Kidney (tissue), 14 donors: ENCODE data around the gene MEX3A. TPM values are rescaled to one million over a fixed set of nuclear protein-coding genes. Genes with fewer than 3 reads are reported as not detected.

Source experiments
- DNase-seq, 5 donors: peaks; one replicate each; pipeline ENCODE4 v3.0.0-alpha.2; 2013 to 2020
- FAIRE-seq: peaks from 2 replicates; lab custom pipeline; 2012; peaks lifted over from hg19 to GRCh38; lab: Jason Lieb, UNC
- H3K27ac ChIP-seq, 2 donors: one replicate each; pipeline ENCODE4 v1.7.0; 2013; ENCODE audit warnings: low read depth in 2 of 2, low read length in 2 of 2, inconsistent platforms in 1 of 2
- H3K27me3 ChIP-seq: one replicate; pipeline ENCODE4 v1.7.1; 2013; ENCODE audit warnings: low read length, inconsistent platforms; ENCODE audit not compliant: control insufficient read depth, insufficient read depth
- H3K36me3 ChIP-seq, 3 donors: one replicate each; pipeline versions ENCODE4 v1.7.0 to v1.7.1; 2013; ENCODE audit warnings: low read length in 3 of 3, control low read depth in 1 of 3, inconsistent platforms in 1 of 3; ENCODE audit not compliant: insufficient read depth in 3 of 3, control insufficient read depth in 2 of 3
- H3K4me1 ChIP-seq, 3 donors: one replicate each; pipeline versions ENCODE4 v1.7.0 to v1.7.1; 2013; ENCODE audit warnings: low read length in 3 of 3, inconsistent platforms in 1 of 3, low read depth in 1 of 3; ENCODE audit not compliant: control insufficient read depth in 2 of 3, insufficient read depth in 2 of 3
- H3K4me3 ChIP-seq, 3 donors: one replicate each; pipeline versions ENCODE4 v1.7.0 to v1.8.1; 2013; ENCODE audit warnings: low read length in 3 of 3, control low read depth in 1 of 3, inconsistent platforms in 1 of 3
- H3K9ac ChIP-seq, 3 donors: one replicate each; pipeline versions ENCODE4 v1.7.0 to v1.7.1; 2013; ENCODE audit warnings: low read length in 3 of 3, control low read depth in 1 of 3, inconsistent platforms in 1 of 3
- H3K9me3 ChIP-seq, 3 donors: one replicate each; pipeline versions ENCODE4 v1.7.0 to v1.7.1; 2013; ENCODE audit warnings: low read length in 3 of 3, control low read depth in 1 of 3, inconsistent platforms in 1 of 3; ENCODE audit not compliant: control insufficient read depth in 2 of 3, insufficient read depth in 1 of 3
- CTCF ChIP-seq: IDR thresholded peaks from 3 replicates; pipeline ENCODE4 v1.5.1; 2012; ENCODE audit warnings: mild to moderate bottlenecking, moderate library complexity, borderline replicate concordance; ENCODE audit not compliant: insufficient read depth; ENCODE audit errors: extremely low read depth
- intact Hi-C: fragments of 100-400 bp; cut with DNase I; formaldehyde crosslinking; loops from one replicate; pipeline ENCODE4 v1.11.1; 2022
- polyA plus RNA-seq: library from polyadenylated mRNA; stranded (reverse); fragments of 350-450 nt; fragmentation: Illumina TruSeq; extraction: RNeasy Lipid Tissue Mini Kit (QIAGEN cat#74804); gene quantifications from one replicate; pipeline ENCODE4 v1.2.3, GENCODE V29; 2014; ENCODE audit warnings: low read depth, low replicate concordance; ENCODE audit not compliant: insufficient read depth
- total RNA-seq: library from RNA; stranded (reverse); fragmentation: NEBNext Ultra II Directional; extraction: Animal tissue kit (Norgen Biotek cat#: 25700); gene quantifications from one replicate; pipeline ENCODE4 v1.2.1, GENCODE V29; 2021
- donor health status: control.
- donor health status: control.
- donor health status: control.
- donor health status: control.
- donor health status: control.
- donor health status: DM: yes; HTN: yes; CAD: no.
- donor health status: Normal renal cell carcinoma (clear cell type).

MEX3A gene
- total and polyA plus RNA-seq, 2 donors from 2014 or later: 1.0 to 1.7 TPM

GRCh38 chr1:156103521-156103947 is 21.3 kb upstream of the MEX3A start:
- no peaks in the 10 kb centered on the region for H3K9me3 ChIP-seq
- peaks cover 4 to 40% (median 35%) of the 10 kb centered on the region in 3 donors for H3K4me1 ChIP-seq
- no peaks in the 10 kb centered on the region for H3K36me3 ChIP-seq
- peak overlapping the region; percentile 63 to 96 for H3K27ac ChIP-seq
- DNase-seq (peak in 2 of 5 donors; percentile 20 to 85), FAIRE-seq (no peak)
- H3K4me3 ChIP-seq: no peak overlapping the region
- intact Hi-C loops: no loop called here
- no peak for TF ChIP-seq CTCF
- no peaks in the 10 kb centered on the region for H3K27me3 ChIP-seq
- H3K9ac ChIP-seq: peak overlapping the region in 2 of 3 donors; percentile 45 to 59

GRCh38 chr1:156102633-156103511 is 20.6 kb upstream of the MEX3A start:
- Histone ChIP-seq H3K4me3 (no peak overlapping the region), H3K4me1 (peaks cover 4 to 40% (median 35%) of the 10 kb centered on the region in 3 donors), H3K9me3 (no peaks in the 10 kb centered on the region), H3K9ac (peak overlapping the region in 1 of 3 donors; percentile 46), H3K27ac (peak overlapping the region in 1 of 2 donors; percentile 33), H3K27me3 (no peaks in the 10 kb centered on the region), H3K36me3 (no peaks in the 10 kb centered on the region)
- TF ChIP-seq CTCF: no peak
- DNase-seq (peak in 1 of 5 donors; percentile 57), FAIRE-seq (no peak)
- intact Hi-C loops: no loop called here

DNA sequence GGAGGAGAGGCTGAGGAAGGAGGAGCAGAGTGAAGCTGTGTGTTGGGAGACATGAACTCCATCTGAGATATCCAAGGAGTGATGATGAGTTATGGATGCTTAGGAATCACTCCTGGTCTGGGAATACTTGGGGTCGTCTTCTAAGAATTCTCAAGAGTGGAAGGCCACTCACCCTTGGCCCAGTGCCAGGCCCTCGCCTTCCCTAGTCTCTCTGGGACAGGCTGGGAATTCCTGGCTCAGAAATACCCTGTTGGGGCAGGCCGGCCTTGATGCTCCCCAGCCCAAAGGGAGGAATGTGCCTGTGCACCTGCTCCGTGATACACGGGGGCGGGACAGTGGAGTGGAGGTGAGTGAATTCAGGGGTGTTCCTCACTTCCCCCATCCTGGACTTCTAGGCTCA is 19.6 kb upstream of the MEX3A start:
- H3K27ac ChIP-seq: no peak overlapping the region
- H3K9ac ChIP-seq: no peak overlapping the region
- peaks cover 4 to 42% (median 37%) of the 10 kb centered on the region in 3 donors for H3K4me1 ChIP-seq

More for the DNA sequence above, 19.6 kb upstream of the MEX3A start:
- no peaks in the 10 kb centered on the region for H3K27me3 ChIP-seq
- TF ChIP-seq CTCF: no peak
- no peaks in the 10 kb centered on the region for H3K9me3 ChIP-seq
- no peaks in the 10 kb centered on the region for H3K36me3 ChIP-seq
- FAIRE-seq (no peak), DNase-seq (peak in 1 of 5 donors; percentile 54)
- no peak overlapping the region for H3K4me3 ChIP-seq
- intact Hi-C loops: no loop called here
